ENCODE measurements around the gene GSG1L. TPM values are rescaled to one million over a fixed set of nuclear protein-coding genes. Genes with fewer than 3 reads are reported as not detected.
"Not testable (repeated sequence)": the region's sequence is repeated elsewhere in the genome, so short reads cannot be mapped to it uniquely, and the experiment has no call there.

The GSG1L gene
- total RNA-seq, 1 experiment from 2014 or later: not detected

GRCh38 chr16:27903046-27903655 is 160.4 kb downstream of the GSG1L start:
- DNase-seq (ENCODE audit: low read depth): no peak

GRCh38 chr16:27902551-27902950 is 161.0 kb downstream of the GSG1L start:
- no peak for DNase-seq (ENCODE audit: low read depth)

- DNase-seq (ENCODE audit: low read depth): no peak
These were observed 161.6 kb downstream of the GSG1L start for GRCh38 chr16:27901956-27902355.

GRCh38 chr16:27899736-27900135 is 163.8 kb downstream of the GSG1L start:
- DNase-seq (ENCODE audit: low read depth): no peak

GRCh38 chr16:27894386-27894785 is 169.1 kb downstream of the GSG1L start:
- DNase-seq (ENCODE audit: low read depth): no peak

GRCh38 chr16:27892879-27893278 is 170.6 kb downstream of the GSG1L start:
- no peak for DNase-seq (ENCODE audit: low read depth)

GRCh38 chr16:27890866-27891265 is 172.6 kb downstream of the GSG1L start:
- no peak for DNase-seq (ENCODE audit: low read depth)

- no peak for DNase-seq (ENCODE audit: low read depth)
These were observed 173.5 kb downstream of the GSG1L start for GRCh38 chr16:27890006-27890405.

- DNase-seq (ENCODE audit: low read depth): no peak
These were observed 179.9 kb downstream of the GSG1L start for GRCh38 chr16:27883576-27883975.

GRCh38 chr16:27880287-27880686 is 183.2 kb downstream of the GSG1L start:
- DNase-seq (ENCODE audit: low read depth): no peak

GRCh38 chr16:27879601-27880247 is 183.8 kb downstream of the GSG1L start:
- DNase-seq (ENCODE audit: low read depth): no peak

GRCh38 chr16:27872627-27873026 is 190.9 kb downstream of the GSG1L start:
- DNase-seq (ENCODE audit: low read depth): not testable (repeated sequence)

- no peak for DNase-seq (ENCODE audit: low read depth)
These were observed 193.3 kb downstream of the GSG1L start for GRCh38 chr16:27870116-27870798.

- DNase-seq (ENCODE audit: low read depth): no peak
These were observed 194.1 kb downstream of the GSG1L start for GRCh38 chr16:27869411-27869810.

- no peak for DNase-seq (ENCODE audit: low read depth)
These were observed 195.3 kb downstream of the GSG1L start for GRCh38 chr16:27868180-27868579.

GRCh38 chr16:27867122-27868110 is 196.1 kb downstream of the GSG1L start:
- peak; percentile 65 for DNase-seq (ENCODE audit: low read depth)

GRCh38 chr16:27863377-27863776 is 200.1 kb downstream of the GSG1L start:
- DNase-seq (ENCODE audit: low read depth): no peak

- DNase-seq (ENCODE audit: low read depth): no peak
These were observed 200.6 kb downstream of the GSG1L start for GRCh38 chr16:27862953-27863352.

- DNase-seq (ENCODE audit: low read depth): no peak
These were observed 203.4 kb downstream of the GSG1L start for GRCh38 chr16:27860091-27860490.

GRCh38 chr16:27859020-27859419 is 204.5 kb downstream of the GSG1L start:
- DNase-seq (ENCODE audit: low read depth): no peak

GRCh38 chr16:27853651-27854050 is 209.9 kb downstream of the GSG1L start:
- no peak for DNase-seq (ENCODE audit: low read depth)

GRCh38 chr16:27853101-27853500 is 210.4 kb downstream of the GSG1L start:
- no peak for DNase-seq (ENCODE audit: low read depth)
